ENCODE data around the gene ADGRG2.

DNA sequence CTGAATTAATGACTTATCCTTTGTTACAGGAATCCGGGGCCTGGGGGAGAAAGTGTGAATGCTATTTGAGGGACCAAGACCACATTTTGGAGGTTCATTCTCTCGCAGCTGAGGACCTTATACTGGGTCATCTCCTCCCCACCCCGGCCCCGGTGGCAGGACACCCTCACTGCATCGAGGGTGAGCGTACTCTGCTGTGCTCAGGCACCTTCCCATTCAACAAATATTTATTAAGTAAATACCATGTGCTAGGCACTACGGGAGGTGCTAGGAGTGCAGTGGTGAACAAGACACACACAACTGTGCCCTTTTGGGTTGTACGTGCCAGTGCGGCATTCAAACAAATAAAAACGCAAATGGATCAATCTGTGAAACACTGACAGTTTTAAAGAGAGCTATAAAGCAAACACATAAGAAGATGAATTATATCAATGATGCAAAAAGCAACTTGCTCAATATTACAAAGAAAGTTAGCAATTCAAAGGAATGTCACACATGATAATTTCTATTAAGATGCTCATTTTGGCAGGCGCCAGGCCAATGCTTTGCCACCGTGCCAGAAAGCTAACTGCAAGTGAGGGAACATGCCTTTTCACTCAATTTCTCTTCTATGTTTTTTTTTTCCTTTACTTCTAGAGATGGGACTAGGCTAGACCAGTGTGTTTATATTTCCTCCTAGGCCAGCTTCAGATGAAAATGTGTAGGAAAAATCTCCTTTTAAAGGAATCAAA is 24.6 kb downstream of the ADGRG2 start:
- no peak for TF ChIP-seq TEAD4 (IDR thresholded peaks at IDR 0.05)
- no peak for TF ChIP-seq TCF12 (IDR thresholded peaks at IDR 0.05; ENCODE audit: low read depth)
- TF ChIP-seq RAD21 (IDR thresholded peaks at IDR 0.05; ENCODE audit: low read depth), result no peak
